Epithelial cell of proximal tubule (primary cell): ENCODE measurements around the gene ZNF331. TPM values are rescaled to one million over a fixed set of nuclear protein-coding genes. Genes with fewer than 3 reads are reported as not detected.

ENCODE experiments used
- DNase-seq: peaks from one replicate; pipeline ENCODE4 v3.0.0-alpha.2; 2011; ENCODE audit warnings: low read depth
- H3K4me3 ChIP-seq: 2 replicates; pipeline ENCODE4 v1.5.1; 2011; ENCODE audit warnings: low read depth, mild to moderate bottlenecking, low read length
- total RNA-seq: library from RNA; depleted of rRNA; stranded (reverse); fragments of >200 nt; gene quantifications from 2 replicates; pipeline ENCODE4 v1.2.3, GENCODE V29; 2015
- TF ChIP-seq, protein P1 (sequence below): conservative IDR thresholded peaks from 2 replicates; pipeline ENCODE4 v1.5.1; 2012; ENCODE audit warnings: low read depth, mild to moderate bottlenecking, low read length

Gene ZNF331
- total RNA-seq, 1 donor from 2014 or later = 6.1 TPM

DNA sequence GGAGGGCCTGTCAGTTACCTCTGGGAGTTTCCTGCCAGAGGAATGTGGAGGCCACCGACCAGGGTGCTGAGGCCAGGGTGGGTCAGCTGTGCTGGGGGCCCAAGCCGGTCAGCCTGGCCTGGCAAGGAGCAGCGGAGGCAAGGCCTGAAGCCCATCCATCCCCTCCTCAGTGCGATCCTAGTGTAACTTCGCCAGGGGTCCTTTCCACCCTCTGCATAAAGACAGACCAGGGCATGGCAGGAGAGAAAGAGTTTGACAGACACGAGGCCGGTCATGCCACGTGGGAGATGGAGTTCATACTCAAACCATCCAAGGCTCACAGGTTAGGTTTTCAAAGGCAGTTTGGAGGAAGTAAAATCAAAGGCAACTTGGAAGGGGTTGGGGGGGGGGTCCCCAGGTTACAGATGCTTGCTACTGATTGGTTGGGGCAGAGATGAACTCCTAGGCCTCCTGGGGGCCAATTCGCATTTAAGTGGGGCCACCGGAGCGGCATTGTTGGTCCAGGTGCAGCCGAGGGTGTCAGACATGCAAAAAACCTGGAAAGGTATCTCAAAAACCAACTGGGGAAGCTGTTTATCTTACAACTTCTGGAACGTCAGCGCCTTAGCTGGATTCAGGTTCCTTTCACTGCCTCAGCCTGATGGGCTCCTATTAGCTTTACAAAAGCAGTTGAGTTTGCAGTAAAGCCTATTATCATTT lies 57.0 kb downstream of the ZNF331 start:
- DNase-seq = no peak
- TF ChIP-seq, protein P1, sequence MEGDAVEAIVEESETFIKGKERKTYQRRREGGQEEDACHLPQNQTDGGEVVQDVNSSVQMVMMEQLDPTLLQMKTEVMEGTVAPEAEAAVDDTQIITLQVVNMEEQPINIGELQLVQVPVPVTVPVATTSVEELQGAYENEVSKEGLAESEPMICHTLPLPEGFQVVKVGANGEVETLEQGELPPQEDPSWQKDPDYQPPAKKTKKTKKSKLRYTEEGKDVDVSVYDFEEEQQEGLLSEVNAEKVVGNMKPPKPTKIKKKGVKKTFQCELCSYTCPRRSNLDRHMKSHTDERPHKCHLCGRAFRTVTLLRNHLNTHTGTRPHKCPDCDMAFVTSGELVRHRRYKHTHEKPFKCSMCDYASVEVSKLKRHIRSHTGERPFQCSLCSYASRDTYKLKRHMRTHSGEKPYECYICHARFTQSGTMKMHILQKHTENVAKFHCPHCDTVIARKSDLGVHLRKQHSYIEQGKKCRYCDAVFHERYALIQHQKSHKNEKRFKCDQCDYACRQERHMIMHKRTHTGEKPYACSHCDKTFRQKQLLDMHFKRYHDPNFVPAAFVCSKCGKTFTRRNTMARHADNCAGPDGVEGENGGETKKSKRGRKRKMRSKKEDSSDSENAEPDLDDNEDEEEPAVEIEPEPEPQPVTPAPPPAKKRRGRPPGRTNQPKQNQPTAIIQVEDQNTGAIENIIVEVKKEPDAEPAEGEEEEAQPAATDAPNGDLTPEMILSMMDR = no peak
- H3K4me3 ChIP-seq = no peak overlapping the region

DNA sequence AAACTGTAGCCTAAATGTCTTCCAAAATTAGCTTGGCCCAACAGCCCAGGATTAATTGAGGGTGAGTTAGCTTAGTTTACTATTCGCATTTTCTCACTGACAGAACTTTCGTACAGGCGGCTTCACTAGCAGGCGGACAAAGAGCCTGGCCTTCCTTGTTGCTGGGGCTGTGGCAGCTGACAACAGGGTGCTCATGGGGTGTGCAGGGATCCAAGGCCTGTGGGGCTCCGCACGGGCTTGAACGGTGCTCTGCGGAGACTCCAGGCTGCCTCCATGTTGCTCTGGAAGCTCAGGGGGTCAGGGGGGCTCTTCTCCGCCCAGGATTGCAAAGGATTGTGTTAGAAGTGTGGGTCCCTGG lies 57.5 kb downstream of the ZNF331 start:
- DNase-seq = no peak
- TF ChIP-seq, protein P1 = no peak
- no peak overlapping the region for H3K4me3 ChIP-seq

DNA sequence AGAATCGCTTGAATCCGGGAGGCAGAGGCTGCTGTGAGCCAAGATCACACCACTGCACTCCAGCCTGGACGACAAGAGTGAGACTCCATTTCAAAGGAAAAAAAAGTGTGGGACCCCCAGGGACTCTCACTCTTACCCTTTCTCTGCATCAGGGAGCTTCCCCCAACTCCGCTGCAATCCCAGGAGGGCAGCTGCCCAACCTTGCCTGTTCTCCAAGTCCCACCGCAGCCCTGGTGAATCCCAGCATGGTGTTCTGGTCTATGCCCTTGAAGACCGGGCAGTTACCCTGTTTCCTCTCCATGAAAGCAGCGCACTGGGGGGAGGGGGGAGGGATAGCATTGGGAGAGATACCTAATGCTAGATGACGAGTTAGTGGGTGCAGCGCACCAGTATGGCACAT lies 58.1 kb downstream of the ZNF331 start:
- TF ChIP-seq, protein P1 = no peak

DNA sequence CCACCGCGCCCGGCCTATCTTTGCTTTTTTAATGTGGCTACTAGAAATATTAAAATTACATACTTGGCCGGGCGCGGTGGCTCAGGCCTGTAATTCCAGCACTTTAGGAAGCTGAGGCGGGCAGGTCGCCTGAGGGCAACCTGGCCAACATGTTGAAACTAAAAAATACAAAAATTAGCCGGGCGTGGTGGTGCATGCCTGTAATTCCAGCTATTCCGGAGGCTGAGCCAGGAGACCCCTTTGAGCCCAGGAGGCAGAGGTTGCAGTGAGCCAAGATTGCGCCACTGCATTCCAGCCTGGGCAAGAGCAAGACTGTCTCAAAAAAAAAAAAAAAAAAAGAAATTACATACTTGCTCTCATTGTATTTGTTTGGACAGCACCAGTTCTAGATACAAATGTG lies 59.1 kb downstream of the ZNF331 start:
- H3K4me3 ChIP-seq = no peak overlapping the region
- DNase-seq = no peak
- TF ChIP-seq, protein P1 = no peak

More for the DNA sequence above, 58.1 kb downstream of the ZNF331 start:
- no peak overlapping the region for H3K4me3 ChIP-seq
- DNase-seq = no peak

DNA sequence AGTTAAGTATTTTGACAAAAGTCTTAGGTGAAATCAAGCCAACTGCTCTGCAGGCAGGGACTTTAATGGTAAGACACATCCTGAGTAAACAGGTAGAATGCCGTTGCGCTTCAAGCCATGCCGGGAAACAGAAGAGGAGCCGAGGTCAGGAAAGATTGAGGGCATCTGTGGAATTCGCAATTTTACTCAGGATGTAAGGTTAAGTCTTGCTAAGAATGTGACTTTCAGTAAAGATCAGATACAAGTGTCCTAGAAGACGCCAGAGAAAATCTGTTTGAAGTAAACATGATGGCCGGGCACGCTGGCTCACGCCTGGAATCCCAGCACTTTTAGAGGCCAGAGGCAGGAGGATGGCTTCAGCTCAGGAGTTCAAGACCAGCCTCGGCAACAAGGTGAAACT lies 60.4 kb downstream of the ZNF331 start:
- no peak for DNase-seq
- TF ChIP-seq, protein P1 = no peak

DNA sequence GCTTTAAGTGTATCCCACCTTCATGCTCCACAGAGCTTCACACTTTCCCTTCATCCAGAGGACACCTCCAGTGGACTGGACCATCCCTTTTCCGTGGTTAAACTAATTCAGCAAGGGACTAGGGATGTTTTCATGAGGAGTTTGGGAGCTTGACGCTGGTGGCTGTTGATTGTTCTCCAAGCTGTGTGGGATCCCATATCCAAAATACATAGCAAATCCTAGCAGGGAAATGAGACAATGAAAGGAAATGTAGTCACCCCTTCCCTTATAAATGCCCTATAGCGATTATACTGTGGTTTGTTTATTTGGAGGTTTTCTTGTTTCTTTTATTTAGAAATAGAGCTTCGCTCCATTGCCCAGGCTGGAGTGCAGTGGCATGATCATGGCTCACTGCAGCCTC lies 62.3 kb downstream of the ZNF331 start:
- TF ChIP-seq, protein P1 = no peak
- no peak for DNase-seq
- H3K4me3 ChIP-seq = no peak overlapping the region

More for the DNA sequence above, 60.4 kb downstream of the ZNF331 start:
- no peak overlapping the region for H3K4me3 ChIP-seq

DNA sequence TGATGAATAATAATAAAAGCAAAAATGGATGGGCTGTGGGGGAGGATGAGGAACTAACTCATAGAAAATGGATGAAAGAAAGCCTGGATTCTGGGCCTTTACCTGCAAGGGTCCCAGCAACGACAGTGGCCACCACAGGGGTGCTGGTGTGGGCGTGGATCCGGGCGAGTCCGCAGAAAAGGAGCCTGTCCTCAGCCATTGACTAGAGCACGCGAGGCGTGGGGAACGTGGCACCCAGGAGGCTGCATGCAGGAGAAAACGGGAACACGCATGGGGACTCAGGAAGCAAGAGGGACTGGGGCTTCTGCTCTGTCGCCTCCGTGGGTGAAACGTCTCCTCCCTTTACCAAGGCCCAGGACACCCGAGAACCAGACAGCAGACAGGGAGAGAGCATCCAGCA lies 68.1 kb downstream of the ZNF331 start:
- no peak for DNase-seq
- H3K4me3 ChIP-seq = no peak overlapping the region
- TF ChIP-seq, protein P1 = no peak
